IPS-18a (cell line): ENCODE data around the gene CPTP.

ENCODE experiments used
- H3K27ac ChIP-seq: one replicate; pipeline ENCODE4 v1.5.1; 2013; ENCODE audit warnings: low read length
- H3K27me3 ChIP-seq: one replicate; pipeline ENCODE4 v1.6.1; 2013; ENCODE audit warnings: mild to moderate bottlenecking, low read length; ENCODE audit not compliant: control insufficient read depth, insufficient read depth
- H3K36me3 ChIP-seq: one replicate; pipeline ENCODE4 v1.6.1; 2013; ENCODE audit warnings: low read depth, low read length; ENCODE audit not compliant: control insufficient read depth
- H3K4me1 ChIP-seq: one replicate; pipeline ENCODE4 v1.6.1; 2013; ENCODE audit warnings: low read depth, low read length; ENCODE audit not compliant: control insufficient read depth
- H3K4me3 ChIP-seq: one replicate; pipeline ENCODE4 v1.5.1; 2013; ENCODE audit warnings: low read length
- H3K9ac ChIP-seq: one replicate; pipeline ENCODE4 v1.6.1; 2013; ENCODE audit warnings: mild to moderate bottlenecking, low read length, moderate library complexity
- H3K9me3 ChIP-seq: one replicate; pipeline ENCODE4 v1.6.1; 2013; ENCODE audit warnings: low read depth, low read length; ENCODE audit not compliant: control insufficient read depth

CPTP gene

DNA sequence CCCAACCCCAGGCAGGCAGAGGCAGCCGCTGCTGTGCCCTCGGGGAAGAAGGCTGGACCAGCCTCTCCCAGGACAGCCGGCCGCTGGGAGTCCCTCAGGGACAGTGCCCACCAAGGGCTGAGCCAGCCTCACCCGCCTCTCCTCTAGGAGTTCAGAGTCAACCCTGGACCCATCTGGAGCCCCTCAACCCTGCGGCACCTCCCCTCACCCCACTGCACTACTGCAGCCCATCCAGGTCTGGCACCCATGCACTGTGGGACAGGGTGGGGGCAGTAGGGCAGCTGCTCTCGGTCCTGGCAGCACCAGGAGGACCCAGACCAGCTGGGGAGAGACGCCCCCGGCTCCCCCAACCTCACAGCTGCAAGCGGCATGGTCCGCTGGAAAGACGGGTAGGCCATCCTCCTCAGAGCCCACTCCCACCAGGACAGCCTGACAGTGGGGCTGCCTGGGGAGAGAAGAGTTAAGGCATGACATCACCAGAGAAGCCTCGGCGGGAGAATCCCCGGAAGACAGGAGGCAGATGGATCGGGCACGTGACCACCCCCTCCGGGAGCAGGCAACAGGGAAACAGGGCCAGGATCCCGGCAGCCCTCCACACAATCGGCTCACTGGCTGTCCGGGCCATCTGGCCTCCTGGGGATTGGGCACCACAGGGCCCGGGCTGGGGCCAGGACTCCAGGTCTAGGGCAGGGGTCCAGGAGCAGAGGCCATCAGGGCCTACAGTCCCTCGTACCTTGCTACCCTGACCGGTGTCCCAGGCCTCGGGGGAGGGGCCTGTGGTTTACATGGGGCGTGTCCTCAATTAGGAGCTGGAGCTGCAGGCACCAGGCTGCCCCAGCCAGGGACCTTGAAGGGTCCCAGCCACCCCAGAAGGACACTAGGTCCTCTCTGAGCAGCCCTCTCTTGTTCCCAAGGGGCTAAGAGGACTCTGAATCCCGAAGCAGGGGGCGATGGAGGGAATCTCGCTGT is 20.0 kb upstream of the CPTP start:
- no peak overlapping the region for H3K9ac ChIP-seq
- no peak overlapping the region for H3K27ac ChIP-seq
- peaks cover 20% of the 10 kb centered on the region for H3K4me1 ChIP-seq
- no peaks in the 10 kb centered on the region for H3K36me3 ChIP-seq
- peaks cover 6% of the 10 kb centered on the region for H3K27me3 ChIP-seq
- H3K4me3 ChIP-seq: peak overlapping the region; percentile 37
- H3K9me3 ChIP-seq: no peaks in the 10 kb centered on the region

- H3K36me3 ChIP-seq: no peaks in the 10 kb centered on the region
- H3K27ac ChIP-seq: no peak overlapping the region
- peaks cover 6% of the 10 kb centered on the region for H3K27me3 ChIP-seq
- peak overlapping the region; percentile 37 for H3K4me3 ChIP-seq
- no peaks in the 10 kb centered on the region for H3K9me3 ChIP-seq
- peaks cover 23% of the 10 kb centered on the region for H3K4me1 ChIP-seq
- no peak overlapping the region for H3K9ac ChIP-seq
Measured at GRCh38 chr1:1305300-1306069, 19.1 kb upstream of the CPTP start.

GRCh38 chr1:1306070-1306660 is 18.4 kb upstream of the CPTP start:
- peaks cover 6% of the 10 kb centered on the region for H3K27me3 ChIP-seq
- no peak overlapping the region for H3K9ac ChIP-seq
- H3K4me3 ChIP-seq: peak overlapping the region; percentile 61
- peaks cover 3% of the 10 kb centered on the region for H3K36me3 ChIP-seq
- no peak overlapping the region for H3K27ac ChIP-seq
- H3K4me1 ChIP-seq: peaks cover 23% of the 10 kb centered on the region
- H3K9me3 ChIP-seq: no peaks in the 10 kb centered on the region

GRCh38 chr1:1306661-1307260 is 17.8 kb upstream of the CPTP start:
- Histone ChIP-seq H3K36me3 (peaks cover 9% of the 10 kb centered on the region), H3K27ac (no peak overlapping the region), H3K4me1 (peaks cover 23% of the 10 kb centered on the region), H3K9ac (peak overlapping the region; percentile 46), H3K4me3 (peak overlapping the region; percentile 61), H3K27me3 (peaks cover 6% of the 10 kb centered on the region), H3K9me3 (no peaks in the 10 kb centered on the region)

DNA sequence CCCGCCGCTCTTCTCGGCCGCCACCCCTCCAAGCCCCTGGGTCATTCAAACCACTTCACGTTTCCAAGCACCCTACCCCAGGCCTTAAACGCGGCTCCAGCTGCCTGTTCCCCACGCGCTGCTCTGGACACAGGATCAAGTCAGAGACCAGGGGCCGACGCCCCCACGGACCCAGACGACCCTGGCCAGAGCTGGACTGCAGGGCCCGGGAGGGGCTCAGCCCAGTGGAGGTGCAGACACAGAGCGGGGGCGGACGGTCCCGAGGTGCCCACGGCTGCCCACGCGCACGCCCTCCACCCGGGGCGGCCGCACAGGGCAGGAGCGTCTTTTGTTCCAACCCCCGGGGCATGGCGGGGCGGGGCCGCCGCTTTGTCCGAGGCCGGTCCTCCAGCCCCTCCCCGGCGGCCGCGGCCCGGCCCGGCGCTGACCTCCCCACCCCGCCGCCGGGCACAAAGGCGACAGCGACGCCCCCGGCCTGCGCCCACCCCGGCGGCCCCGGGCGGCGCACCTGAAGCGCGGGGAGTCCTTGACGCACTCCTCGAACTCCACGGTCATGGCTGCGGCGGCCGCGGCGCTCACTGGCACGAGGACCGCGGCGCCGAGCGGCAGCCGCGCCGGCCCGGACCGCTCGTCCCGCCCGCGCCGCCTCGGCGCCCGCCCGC is 17.2 kb upstream of the CPTP start:
- Histone ChIP-seq H3K9ac (peak overlapping the region; percentile 46), H3K4me1 (peaks cover 23% of the 10 kb centered on the region), H3K27me3 (peaks cover 6% of the 10 kb centered on the region), H3K36me3 (peaks cover 10% of the 10 kb centered on the region), H3K9me3 (no peaks in the 10 kb centered on the region), H3K27ac (no peak overlapping the region), H3K4me3 (peak overlapping the region; percentile 61)

DNA sequence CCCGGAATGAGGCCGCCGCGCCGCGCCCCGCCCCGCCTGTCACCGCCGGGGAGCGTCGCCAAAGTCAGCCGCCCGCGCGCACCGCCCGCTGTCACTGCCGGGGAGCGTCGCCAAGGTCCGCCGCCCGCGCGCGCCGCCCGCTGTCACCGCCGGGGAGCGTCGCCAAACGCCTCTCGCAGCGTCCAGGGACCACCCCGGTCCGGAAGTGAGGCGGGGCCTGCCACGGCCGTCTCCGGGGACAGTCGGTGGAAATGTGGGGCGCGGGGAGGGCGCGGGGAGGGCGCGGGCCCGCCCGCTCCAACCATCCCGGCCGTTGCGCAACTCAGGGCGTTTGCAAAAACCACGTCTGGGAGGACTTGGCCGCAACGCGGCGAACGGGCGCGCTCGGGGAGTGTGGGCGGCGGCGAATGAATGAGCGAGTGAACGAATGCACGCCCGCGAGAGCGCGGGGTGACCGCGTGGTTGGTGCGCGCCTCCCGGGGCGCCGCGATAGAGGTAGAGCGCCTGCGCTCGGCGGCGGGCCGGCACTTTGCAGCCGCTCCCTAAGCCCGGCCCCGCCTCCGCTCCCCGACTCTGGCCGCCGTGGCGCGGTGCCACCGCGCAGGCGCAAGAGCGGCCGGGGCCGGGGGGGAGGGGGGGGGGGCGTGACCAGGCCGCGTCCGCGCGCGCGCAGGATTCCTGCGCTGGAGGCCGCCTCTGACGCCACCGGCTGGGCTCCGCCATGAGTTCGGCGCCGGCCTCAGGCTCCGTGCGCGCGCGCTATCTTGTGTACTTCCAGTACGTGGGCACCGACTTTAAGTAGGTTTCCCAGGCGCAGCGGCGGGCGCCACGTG is 16.5 kb upstream of the CPTP start, which contains the start of the genes ACAP3 and PUSL1:
Gene ACAP3 (minus strand): TSS at position 8 of the 833 bp plus-strand sequence. CDS start 115 bp downstream, outside the sequence.
Gene PUSL1 (plus strand): TSS at position 675 of the 833 bp plus-strand sequence. CDS start 47 bp downstream, at position 722.
- Histone ChIP-seq H3K9me3 (no peaks in the 10 kb centered on the region), H3K27ac (no peak within 1 kb of the TSS)

DNA sequence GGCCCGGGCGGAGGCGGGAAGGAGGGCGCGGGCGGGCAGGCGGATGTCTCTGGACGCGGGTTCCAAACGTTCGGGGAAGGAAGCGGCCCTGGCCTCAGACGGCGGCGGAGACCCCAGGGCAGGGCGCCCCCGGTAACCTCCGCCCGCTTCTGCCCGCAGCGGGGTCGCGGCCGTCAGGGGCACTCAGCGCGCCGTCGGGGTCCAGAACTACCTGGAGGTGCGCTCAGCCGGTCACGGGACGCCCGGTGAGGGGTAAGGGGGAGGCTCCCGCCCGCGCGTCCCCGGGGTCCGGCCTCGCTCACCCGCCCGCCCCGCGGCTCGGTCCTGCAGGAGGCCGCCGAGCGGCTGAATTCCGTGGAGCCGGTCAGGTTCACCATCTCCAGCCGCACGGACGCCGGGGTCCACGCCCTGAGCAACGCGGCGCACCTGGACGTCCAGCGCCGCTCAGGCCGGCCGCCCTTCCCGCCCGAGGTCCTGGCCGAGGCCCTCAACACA is 15.8 kb upstream of the CPTP start:
- Histone ChIP-seq H3K9ac (peak overlapping the region; percentile 61), H3K27ac (no peak overlapping the region), H3K27me3 (peaks cover 6% of the 10 kb centered on the region), H3K4me3 (peak overlapping the region; percentile 71), H3K9me3 (no peaks in the 10 kb centered on the region), H3K4me1 (peaks cover 23% of the 10 kb centered on the region), H3K36me3 (peaks cover 23% of the 10 kb centered on the region)

More for the DNA sequence above, 16.5 kb upstream of the CPTP start, which contains the start of the genes ACAP3 and PUSL1:
- Histone ChIP-seq H3K9ac (peak within 1 kb of the TSS; percentile 61), H3K4me3 (peak within 1 kb of the TSS; percentile 71), H3K4me1 (peaks cover 23% of the 10 kb centered on the region), H3K27me3 (peaks cover 6% of the 10 kb centered on the region), H3K36me3 (peaks cover 17% of the 10 kb centered on the region)

GRCh38 chr1:1309251-1310108 is 15.1 kb upstream of the CPTP start:
- no peaks in the 10 kb centered on the region for H3K9me3 ChIP-seq
- peaks cover 30% of the 10 kb centered on the region for H3K36me3 ChIP-seq
- H3K27me3 ChIP-seq: peaks cover 6% of the 10 kb centered on the region
- peak overlapping the region; percentile 61 for H3K9ac ChIP-seq
- no peak overlapping the region for H3K27ac ChIP-seq
- peak overlapping the region; percentile 71 for H3K4me3 ChIP-seq
- peaks cover 21% of the 10 kb centered on the region for H3K4me1 ChIP-seq

GRCh38 chr1:1310109-1310385 is 14.6 kb upstream of the CPTP start:
- H3K4me3 ChIP-seq: peak overlapping the region; percentile 71
- H3K36me3 ChIP-seq: peaks cover 35% of the 10 kb centered on the region
- H3K9ac ChIP-seq: no peak overlapping the region

More at GRCh38 chr1:1310109-1310385, 14.6 kb upstream of the CPTP start:
- no peak overlapping the region for H3K27ac ChIP-seq
- peaks cover 18% of the 10 kb centered on the region for H3K4me1 ChIP-seq
- H3K27me3 ChIP-seq: peaks cover 6% of the 10 kb centered on the region
- no peaks in the 10 kb centered on the region for H3K9me3 ChIP-seq
